ENCODE data around the gene CCR1.

GRCh38 chr3:46187341-46187700 lies 20.8 kb downstream of the CCR1 start:
- TF ChIP-seq POLR2AphosphoS5 (IDR thresholded peaks at IDR 0.05) = no peak
- TF ChIP-seq CTCF (IDR thresholded peaks at IDR 0.05) = no peak
